NK-92 (cell line): ENCODE results near the gene ZNF529.
"Not testable (repeated sequence)": the region's sequence is repeated elsewhere in the genome, so short reads cannot be mapped to it uniquely, and the experiment has no call there.

ENCODE experiments used
- DNase-seq: peaks from one replicate; lab custom pipeline; 2025; ENCODE audit not compliant: unreplicated experiment; lab: John Stamatoyannopoulos, UW

Gene ZNF529

DNA sequence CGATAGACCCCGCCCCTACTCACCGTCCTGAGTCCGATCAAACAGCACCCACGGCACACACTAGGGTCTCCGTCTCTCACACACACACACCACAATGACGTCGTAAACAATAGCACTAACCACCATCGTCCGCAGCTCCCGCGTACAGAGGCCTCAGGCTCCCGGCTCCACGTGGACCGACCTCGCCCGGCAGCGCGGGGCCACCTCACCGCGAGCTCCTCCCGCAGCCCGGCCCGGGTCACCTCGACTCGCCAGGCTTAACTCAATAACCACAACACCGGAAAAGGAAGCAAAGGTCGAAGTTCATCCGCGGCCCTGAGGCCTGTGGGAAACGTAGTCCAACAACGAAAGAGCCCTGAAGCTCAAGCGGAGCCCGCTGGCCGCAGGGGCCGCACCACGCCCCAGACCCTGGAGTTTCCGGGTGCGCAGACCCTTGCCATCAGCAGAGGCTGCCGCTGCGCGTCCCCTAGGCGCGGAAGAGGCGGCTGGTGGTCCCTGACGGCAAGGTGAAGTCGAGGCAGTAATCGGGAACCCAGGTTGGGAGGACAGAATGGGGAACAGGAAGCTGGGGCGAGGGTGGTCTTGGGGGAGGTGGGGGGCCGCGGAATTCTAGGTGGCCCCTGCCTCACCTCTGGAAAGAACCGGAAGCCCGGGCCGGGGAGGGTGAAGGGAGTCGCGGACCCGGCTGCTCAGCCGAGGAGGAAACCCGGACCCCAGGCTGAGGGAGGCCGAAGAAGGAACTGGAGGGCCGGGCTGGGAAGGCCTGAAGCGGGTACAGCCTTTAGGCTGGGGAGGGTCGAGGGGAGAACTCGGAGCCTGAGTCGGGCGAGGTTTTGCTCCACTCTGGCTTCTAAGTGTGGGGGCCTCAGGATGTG is at the start of gene ZNF529:
ZNF529 (minus strand) TSS at position 273 of the 875 bp plus-strand sequence. CDS start 946 bp downstream, outside the sequence.
- DNase-seq = peak; percentile 50

DNA sequence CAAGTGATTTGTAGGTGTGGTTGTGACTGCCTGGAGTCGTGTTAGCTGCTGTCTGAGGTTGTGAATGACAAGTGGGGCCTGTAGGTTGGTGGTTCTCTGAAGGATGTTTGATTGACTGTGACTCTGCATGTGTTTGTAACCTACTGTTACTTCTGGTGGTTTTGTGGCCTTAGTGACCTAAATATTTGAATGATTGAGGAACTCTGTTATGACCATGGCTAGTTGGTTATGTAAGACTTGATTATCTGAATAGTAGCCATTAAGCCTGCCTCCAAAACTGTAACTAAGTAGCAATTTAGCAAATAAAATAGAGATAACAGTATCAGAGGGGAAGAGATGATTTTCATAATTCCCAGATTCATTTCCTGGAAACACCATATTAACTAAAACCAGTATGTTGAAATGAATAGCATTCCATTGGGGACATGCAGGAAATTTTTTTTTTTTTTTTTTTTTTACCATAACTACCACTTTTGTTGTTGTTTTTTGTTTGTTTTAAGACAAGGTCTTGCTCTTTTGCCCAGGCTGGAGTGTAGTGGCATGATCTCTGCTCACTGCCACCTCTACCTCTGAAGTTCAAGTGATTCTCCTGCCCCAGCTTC is 32.9 kb upstream of the ZNF529 start:
- no peak for DNase-seq

DNA sequence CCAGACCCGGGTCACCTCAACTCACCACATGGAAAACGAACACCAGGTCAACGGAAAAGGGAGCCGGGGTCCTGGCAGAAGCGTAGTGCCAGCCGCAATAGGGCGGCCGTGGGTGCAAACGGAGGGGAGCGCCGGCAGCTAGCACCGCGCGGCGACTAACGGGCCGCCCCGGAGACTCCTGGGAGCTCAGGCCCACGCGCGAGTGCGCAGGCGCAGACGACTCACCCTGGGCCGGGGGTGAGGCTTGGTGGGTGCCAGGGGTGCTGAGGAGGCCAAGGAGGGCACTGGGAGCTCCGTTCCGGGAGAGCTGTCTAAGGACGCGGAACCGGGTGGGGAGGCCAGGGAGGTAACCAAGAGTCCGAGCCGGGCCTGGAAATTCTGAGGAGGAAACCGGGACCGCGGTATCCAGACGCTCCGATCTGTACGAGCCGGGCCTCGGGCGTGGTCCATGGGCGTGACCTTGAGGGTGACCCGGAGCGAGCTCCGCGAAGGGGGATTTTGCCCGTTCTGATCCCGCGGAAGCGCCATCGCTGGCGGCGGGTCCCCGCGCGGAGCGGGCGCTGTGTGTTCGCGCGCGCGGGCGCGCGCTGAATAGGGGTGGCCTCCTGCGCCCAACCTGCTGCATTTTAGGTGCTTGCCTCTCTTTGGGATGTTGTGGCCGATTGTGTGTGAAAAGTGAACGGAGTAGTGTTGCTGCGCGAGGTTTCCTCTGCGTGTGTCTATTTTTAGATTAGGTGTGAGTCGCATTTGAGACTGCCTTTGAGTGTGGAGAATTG is 32.2 kb upstream of the ZNF529 start, which contains the start of gene ZNF382:
ZNF382 (plus strand) TSS at position 213 of the 776 bp plus-strand sequence. CDS start 4,602 bp downstream, outside the sequence.
- no peak for DNase-seq

DNA sequence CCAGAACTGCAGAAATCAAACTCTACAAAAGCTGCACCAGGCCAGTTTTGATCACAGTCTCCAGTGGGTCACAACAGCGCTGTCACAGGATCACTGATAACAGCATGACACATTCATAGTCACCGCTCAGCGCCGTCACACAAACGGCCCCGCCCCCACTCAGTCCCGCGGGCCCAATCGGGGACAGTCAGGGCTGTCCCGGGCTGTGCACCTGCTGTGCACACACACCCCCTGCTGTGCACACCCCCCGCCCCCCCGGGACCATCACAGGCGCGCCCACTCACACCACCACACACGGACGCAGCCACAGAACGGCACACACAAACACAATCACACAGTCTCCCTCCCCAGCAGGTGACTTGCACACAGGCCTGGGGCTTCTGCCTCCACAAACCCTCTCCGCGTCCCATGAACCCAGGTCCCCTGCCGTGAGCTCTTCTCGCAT is 31.6 kb upstream of the ZNF529 start:
- no peak for DNase-seq

DNA sequence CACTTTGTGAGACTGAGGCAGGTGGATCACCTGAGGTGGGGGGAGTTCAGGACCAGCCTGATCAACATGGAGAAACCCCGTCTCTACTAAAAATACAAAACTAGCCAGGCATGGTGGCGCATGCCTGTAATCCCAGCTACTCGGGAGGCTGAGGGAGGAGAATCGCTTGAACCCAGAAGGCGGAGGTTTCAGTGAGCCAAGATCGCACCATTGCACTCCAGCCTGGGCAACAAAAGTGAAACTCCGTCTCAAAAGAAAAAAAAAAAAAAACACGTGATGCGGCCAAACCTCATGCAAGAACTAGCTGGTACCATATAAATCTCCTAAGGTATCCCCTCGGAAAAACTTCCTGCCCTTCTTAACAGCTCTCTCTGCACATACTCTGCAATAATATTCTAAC is 29.6 kb upstream of the ZNF529 start:
- not testable (repeated sequence) for DNase-seq

DNA sequence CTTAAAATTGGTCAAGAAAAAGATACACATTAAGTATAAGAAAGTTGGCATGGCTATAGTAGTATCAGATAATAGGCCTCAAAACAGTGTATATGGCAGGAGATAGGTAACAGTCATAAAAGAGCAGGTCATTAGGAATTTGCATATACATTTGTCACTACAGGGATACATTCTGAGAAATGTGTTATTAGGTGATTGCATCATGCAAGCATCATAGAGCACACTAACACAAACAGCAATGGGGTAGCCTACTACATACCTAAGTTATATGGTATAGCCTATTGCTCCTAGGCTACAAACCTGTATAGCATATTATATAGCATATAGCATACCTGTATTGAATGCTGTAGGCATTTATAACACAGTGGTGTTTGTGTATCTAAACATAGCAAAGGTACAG is 6.2 kb upstream of the ZNF529 start:
- no peak for DNase-seq

DNA sequence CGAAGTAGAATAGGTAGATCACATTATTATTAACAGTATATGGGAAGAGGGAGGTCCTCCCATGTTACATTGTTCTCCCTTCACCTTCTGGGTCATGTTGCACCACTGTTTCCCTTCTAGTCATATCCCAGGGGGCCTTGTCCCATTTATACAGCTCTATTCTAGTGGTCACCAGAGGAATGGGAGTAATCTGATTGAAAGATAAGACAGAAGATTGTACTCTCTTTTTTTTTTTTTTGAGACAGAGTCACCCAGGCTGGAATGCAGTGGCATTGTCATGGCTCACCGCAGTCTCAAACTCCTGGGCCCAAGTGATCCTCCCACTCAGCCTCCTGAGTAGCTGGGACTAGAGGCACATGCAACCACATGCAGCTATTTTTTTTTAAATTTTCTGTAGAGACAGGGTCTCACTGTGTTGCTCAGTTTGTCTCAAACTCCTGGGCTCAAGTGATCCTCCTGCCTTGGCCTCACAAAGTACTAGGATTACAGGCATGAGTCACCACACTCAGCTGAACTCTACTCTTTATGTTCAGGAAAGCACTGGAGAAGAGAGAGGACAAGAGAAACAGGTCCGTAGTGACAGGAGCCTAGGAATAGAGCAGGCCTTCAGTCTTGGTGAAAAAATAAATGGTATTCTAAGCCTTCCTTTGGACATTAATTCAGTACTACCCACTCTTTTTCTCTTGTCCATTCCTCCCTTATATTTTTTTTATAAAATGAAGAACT is 4.3 kb upstream of the ZNF529 start:
- DNase-seq = no peak

DNA sequence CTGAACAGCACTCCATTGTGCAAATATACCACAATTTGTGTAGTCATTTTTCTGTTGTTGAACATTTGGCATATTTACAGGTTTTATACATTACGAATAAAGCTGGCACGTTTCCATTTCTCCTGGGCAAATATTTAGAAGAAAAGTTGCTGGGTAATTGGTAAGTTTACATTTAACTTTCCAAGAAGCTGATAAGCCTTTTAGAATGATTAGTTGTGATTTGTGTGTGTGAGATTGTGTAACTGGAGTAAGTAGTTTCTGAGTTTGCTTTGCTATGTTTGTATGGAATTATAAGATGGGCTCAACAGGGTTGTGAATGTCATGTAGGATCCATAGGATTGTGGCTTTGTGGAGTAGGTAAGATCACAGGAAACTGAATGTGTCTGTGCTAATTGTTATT is 1.6 kb upstream of the ZNF529 start:
- DNase-seq = no peak

DNA sequence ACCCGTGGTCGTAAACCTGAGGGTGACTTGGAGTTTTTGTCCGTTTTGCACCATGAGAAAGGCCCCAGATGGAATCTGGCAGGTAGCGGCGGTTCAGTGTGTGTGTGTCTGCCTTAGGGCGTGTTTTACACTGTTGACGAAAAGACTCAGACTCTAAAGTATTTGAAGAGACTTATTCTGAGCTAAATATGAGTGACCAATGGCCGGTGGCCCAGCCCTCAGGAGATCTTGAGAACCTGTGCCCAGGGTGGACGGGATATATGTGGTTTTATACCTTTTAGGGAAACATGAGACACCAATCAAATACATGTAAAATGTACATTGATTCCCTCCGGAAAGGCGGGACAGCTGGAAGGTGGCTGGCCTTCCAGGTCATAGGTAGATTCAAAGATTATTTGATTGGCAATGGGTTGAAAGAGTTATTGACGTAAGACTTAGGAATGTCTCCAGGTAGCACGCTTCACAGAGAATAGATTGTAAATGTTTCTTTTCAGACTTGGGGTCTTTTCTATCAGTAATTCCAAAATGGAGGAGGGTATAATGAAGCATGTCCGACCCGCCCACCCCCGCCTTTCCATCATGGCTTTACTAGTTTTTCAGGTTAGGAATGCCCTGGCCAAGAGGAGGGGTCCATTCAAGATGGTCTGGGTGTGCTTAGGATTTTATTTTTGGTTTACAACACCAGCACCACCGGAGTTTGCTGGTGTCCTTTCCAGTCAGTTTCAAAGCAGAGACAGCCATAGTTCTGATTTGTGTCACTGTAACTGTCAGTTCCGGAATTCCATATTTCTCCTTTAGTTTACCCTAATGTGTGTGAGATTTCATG is 1.0 kb upstream of the ZNF529 start:
- DNase-seq = no peak

DNA sequence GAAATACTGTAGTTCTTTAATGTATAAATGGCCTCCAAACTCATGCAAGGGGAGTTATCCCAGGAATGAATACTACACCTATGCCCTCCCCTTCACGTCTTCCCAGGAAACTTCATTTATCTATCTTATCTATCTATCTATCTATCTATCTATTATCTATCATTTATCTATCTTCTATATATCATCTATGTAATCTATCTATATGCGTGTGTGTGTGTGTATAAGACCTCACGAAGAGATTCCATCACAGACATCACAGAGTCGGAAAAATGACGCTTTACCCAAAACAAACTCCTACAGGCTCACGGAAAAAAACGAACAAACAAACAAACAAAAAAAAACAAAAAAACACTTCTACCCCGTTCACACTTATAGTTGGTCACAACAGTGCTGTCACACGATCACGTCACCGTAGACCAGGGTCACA is 486 bp downstream of the ZNF529 start:
- no peak for DNase-seq

DNA sequence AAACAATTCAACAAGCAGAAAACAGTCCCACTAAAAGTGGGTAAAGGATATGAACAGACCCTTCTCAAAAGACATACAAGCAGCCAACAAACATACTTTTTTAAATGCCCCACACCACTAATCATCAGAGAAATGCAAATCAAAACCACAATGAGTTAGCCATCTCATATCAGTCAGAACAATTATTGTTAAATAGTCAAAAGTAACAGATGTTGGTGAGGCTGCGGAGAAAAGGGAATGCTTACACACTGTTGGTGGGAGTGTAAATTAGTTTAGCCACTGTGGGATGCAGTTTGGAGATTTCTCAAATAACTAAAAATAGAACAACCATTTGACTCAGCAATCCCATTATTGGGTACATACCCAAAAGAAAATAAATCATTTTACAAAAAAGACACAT is 8.7 kb downstream of the ZNF529 start:
- DNase-seq = no peak

DNA sequence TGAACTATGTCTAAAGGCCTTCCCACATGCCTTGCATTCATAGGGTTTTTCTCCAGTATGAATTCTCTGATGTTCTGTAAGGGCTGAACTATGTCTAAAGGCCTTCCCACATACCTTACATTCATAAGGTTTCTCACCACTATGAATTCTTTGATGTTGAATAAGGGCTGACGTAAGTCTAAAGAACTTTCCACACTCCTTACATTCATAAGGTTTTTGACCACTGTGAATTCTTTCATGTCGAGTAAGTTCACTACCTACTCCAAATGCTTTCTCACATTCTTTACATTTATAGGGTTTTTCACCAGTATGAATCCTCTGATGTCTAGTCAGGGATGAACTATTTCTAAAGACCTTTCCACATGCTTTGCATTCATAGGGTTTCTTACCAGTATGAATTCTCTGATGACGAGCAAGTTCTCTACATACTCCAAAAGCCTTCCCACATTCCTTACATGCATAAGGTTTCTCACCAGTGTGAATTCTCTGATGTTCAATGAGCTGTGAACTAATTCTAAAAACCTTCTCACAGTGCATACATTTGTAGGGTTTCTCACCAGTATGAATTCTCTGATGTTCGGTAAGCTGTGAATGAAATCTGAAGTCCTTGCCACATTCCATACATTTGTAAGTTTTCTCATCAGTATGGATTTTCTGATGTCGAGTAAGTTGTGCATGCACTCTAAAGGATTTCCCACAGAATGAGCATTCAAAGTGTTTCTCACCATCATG is 25.9 kb downstream of the ZNF529 start:
- DNase-seq = no peak

DNA sequence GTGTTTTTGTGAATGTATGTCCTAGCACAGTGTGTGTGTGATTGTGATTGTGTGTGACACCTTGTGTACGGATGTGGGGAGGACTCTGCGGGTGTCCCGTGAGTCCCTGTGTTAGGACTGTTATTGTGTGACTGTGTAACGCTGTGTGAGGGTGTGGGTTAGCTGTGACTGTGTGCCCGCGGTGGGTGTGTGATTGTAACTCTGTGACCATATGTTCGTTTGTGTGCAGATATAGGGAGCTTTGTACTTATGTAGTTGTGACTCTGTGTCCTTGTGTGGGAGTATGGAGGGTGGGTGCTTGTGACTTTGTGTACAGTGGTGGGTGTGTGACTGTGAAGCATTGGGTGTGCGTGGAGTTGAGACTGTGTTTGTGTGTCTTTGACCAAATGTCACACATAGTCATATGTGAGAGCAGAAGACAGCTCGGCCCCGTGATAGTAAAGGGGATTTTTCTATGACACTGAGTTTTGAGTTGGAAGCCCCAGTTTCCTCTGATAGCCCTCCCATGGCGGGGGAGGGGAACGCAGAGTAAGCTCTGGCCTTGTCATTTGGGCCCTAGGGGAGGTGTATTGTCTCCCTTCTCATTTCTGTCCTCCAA is 44.1 kb downstream of the ZNF529 start:
- DNase-seq = no peak

DNA sequence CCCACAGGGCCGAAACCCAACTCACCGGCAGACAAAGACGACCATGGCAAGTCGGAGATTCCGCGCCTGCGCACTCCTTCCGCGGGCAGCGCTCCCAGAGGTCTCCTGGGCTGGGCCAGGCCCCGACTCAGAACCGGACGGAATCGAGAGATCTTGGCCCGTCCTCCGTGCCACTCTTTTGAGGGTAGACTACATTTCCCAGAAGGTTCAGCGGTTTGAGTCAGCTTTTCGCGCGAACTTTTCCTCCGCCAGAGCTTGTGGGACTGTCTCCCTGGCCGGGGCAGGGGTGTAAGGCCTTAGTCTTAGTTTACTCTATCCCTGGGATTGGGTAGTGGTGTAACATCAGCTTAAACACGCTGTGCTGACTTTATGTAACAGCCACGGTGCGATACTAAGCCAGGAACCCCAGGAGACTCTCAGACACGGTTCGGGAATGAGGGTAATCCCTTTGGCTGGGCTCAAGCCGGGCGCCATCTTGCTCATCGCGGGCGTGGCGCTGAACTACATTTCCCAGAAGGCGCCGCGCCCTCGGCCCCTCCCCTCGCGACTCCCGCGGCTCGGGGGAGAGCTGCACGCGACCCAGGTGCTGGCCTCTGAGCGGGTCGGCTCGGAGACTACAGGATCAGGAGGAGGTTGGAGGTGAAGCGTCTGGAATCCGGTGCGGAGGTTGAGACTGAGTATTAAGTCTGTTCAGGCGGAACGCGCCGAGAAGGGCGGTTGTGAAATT is 44.7 kb downstream of the ZNF529 start, which contains the start of gene ZNF260:
ZNF260 (minus strand) TSS at position 78 of the 727 bp plus-strand sequence. CDS start 13,033 bp downstream, outside the sequence.
- peak; percentile 25 for DNase-seq

DNA sequence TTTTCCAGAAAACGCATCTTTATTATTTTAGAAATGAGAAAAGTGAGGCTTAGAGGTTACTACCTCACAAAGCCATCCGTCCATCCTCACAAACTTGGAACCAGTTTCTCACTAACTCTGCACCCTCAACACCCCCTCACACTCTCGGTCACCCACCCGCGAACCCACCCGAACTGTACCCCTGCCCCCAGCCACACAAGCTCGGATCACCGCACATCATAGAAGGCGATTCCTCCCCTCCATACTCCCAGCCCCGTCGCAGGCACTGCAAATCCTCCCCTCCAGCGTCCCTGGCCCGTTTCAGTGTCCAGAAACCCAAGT is 45.3 kb downstream of the ZNF529 start:
- no peak for DNase-seq

DNA sequence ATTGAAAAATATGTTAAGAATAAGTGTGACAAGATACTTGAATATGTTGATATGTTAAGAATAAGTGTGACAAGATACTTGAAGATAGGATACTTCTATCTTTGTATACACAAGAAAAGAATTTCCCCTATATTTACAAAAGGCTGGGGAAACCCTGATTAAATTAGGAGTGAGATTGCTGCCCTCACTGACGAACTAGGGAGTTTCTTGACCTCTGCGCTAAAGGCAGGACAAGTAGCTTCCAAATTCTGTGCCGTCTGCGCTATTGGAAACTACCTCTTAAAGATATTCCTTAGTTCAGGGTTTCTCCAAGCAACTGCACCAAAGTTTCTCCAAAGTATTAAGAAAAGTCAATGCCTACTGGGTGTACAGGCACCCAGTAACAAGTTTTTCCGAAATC is 45.8 kb downstream of the ZNF529 start:
- no peak for DNase-seq

DNA sequence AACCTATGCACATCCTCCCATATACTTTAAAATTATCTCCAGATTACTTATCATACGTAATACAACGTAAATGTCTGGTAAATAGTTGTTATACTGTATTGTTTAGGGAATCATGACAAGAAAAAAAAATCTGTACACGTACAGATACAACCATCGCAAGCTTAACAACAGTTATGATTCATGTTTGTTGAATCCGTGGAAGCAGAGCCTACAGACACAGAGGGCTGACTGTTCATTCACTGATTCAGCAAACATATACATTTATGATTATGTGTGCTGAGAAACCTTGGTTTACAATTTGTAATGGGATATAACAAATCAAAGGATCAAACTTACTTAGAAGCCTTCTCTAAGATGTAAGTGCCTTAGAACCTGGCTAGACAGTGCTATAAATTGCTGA is 46.5 kb downstream of the ZNF529 start:
- DNase-seq = no peak

DNA sequence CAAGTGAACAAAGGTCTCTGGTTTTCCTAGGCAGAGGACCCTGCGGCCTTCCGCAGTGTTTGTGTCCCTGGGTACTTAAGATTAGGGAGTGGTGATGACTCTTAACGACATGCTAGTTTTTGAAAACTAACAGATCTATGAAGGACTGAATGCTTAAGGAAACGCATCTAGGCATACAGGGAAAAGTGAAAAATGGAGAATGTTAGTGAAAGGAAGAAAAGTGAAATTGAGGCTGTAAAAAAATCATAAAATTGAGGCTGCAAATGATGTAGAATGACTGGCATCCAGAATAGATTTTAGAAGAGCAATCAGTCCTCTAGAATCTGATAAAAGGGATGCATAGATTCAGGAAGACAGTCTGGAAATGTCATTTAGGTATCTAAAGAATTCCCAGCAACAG is 48.5 kb downstream of the ZNF529 start:
- DNase-seq = no peak
